GM18907 (cell line): ENCODE data around the gene GNG7.
A peak's percentile ranks its signal among the peaks of the same experiment; 100 is the strongest.
"Not testable (repeated sequence)": the region's sequence is repeated elsewhere in the genome, so short reads cannot be mapped to it uniquely, and the experiment has no call there.

ENCODE experiments used
- ATAC-seq: cut with Tn5 transposase; IDR thresholded peaks from one replicate; pipeline ENCODE4 v1.9.1; 2021; ENCODE audit warnings: mild to moderate bottlenecking, moderate library complexity; ENCODE audit not compliant: unreplicated experiment

GNG7 gene

DNA sequence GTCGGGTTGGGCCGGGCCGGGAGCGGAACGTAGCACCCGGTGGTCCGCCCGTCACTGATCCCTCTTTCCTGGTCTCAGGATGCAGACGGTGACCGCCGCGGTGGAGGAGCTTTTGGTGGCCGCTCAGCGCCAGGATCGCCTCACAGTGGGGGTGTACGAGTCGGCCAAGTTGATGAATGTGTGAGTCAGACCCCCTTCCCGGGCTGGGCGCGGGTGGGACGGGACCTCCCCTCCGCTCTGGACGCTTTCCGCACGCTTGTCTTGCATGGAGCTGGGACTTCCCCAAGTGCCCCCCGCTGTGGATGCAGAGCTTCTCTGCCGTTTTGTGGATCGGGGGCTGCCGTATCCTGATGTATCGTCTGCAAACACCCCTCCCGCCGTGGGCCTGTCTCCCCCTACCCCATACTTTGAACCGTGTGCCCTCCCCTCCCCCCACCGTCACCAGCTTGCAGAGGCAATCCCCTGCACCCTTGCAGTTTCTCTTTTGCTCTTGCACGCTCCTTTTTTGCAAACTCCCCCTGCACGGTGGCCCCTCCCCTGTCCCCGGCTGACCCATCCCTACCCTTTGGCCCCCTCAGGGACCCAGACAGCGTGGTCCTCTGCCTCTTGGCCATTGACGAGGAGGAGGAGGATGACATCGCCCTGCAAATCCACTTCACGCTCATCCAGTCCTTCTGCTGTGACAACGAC lies 225.9 kb downstream of the GNG7 start:
- peak; percentile 2 for ATAC-seq

DNA sequence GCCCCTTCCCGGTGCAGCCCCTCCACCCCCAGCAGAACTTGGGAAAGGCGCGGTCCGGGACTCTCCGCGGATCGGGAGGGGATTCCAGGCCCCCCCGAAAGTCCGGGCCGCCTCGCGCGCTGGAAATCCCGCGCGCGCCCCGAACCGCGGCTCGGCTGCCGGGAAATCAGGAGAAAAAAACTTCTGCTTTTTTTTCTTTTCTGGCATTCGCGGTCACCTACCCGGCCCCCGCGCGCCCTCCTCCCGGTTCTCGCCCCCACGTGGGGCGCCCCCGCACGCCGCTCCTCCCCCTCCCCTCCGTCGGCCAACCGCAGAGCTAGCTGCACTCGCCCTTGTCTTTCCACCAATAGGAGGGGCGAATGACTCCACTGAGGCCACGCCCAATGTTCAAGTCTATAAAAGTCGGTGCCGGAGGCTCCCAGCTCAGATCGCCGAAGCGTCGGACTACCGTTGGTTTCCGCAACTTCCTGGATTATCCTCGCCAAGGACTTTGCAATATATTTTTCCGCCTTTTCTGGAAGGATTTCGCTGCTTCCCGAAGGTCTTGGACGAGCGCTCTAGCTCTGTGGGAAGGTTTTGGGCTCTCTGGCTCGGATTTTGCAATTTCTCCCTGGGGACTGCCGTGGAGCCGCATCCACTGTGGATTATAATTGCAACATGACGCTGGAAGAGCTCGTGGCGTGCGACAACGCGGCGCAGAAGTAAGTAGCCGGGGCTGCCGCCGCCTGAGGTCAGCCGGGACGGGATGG lies 226.6 kb downstream of the GNG7 start, which contains the start of gene GADD45B:
Gene GADD45B, plus strand, starts transcription at position 426 of the 749 bp plus-strand sequence. Its CDS starts 232 bp downstream, at position 658.
- peak; percentile 54 for ATAC-seq

DNA sequence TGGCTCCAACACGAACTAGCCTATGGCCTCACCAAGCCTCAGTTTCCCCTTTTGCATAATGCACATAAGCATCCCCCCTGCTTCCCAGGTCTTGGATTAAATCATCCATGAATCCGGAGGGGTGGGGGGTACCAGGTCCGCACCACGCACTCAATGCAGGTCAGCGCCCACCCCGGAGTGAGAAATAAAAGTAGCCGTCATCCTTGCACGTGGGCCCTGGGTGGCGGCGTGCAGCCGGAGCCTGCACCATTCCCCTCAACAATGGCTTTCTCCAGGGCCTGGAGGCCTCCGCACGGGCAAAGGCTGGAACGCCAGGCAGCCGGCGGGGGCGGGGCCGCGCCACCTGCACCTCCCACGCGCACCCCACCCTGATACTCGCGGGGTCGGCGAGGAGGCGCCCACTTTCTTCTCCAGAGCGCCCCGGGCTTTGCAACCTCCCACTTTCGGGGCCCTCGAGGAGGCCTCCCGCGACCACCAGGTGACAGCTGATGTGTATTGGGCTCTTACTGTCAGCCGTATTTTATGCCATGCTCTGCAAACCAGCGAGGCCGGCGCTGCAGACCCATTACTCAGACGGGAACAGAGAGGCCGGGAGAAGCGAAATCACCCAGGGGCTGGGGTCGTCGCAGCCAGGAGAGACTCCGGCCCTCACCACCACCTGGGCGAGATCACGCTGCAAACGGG lies 227.3 kb downstream of the GNG7 start:
- peak; percentile 10 for ATAC-seq

DNA sequence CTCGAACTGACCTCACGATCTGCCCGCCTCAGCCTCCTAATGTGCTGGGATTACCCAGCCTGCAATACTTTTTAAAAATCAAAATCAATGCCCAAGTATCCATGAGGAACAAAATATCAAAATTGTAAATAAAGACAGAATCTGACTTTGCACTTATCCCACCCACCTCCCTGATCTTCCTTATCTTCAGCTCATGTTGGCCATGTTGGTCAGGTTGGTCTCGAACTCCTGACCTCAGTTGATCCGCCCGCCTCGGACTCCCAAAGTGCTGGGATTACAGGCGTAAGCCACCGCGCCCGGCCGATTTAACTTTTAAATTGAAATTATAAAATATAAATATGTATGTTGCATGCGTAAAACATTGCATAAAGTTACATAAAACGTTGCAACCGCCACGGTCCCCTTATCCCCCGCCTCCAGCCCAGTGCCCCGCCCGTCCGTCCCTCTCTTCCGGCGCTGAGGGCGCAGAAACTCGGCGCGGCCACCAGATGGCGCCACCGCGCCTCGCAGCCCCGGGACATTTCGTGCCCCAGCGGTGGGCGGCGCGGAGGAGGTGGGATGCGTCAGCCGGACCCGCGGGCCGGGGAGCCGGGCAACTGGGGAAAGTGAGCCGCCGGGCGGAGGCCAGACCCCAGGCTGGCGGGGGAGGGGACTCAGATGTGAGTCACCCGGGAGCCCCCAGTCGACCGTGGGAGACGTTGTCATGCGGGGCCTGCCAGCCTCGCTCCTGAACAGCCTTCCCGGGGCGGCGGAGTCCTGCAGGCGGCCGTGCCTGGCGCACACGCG lies 228.1 kb downstream of the GNG7 start:
- peak; percentile 34 for ATAC-seq

DNA sequence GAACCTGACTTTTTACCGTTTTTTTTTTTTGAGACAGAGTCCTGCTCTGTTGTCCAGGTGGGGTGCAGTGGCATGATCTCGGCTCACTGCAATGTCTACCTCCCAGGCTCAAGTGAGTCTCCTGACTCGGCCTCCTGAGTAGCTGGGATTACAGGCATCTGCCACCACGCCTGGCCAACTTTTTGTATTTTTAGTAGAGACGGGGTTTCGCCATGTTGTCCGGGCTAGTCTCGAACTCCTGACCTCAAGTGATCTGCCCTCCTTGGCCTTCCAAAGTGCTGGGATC lies 232.6 kb downstream of the GNG7 start:
- not testable (repeated sequence) for ATAC-seq

DNA sequence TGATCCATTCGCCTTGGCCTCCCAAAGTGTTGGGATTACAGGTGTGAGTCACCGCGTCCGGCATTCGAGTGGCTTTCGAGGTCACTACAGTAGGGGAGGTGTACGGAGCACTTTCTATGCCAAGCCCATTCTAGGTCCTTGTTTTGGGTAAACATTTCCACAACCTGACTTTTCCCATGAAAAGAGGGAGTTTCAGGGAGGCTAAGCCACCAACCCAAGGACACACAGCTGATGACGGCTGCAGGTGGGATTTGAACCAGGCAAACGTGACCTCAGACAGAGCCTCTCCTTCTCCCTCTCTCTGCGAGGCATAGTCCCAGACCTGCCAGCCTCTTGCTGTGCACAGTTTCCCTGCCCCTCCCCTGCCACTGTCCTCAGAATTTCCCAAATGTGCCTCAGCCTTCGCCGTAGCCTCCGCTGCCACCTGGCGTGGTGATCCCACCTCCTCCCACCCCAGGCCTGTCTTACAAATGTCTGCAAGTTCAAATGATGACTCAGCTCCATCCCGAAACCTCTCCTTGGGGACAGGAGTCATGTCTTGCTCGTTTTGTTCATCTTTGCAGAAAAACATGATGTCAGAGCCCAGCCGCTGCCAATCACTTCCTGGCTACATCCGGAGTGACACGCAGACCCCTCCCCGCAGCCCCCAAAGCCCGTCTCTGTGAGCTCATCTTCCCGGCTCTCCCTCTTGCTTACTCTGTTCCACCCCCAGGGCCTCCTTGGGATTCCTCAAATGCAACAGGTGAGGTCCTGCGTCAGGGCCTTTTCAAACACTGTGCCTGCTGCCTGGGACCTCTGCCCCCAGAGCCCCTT lies 233.2 kb downstream of the GNG7 start:
- ATAC-seq = no peak

DNA sequence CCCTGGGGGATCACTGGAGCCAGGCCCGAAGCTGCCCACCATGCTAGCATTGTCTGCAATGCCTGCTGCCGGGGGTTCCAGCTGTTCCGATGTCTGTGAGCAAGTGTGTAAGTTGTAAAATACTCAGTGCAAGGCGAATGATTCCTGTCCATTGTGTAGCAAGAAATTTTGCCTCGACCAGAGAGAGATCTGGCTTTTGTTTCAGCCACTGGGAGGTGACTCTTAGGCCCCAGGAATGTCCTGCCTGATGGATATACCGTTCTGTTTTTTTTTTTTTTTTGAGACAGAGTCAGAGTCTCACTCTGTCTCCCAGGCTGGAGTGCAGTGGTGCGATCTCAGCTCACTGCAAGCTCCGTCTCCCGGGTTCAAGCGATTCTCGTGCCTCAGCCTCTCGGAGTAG lies 233.9 kb downstream of the GNG7 start:
- no peak for ATAC-seq

DNA sequence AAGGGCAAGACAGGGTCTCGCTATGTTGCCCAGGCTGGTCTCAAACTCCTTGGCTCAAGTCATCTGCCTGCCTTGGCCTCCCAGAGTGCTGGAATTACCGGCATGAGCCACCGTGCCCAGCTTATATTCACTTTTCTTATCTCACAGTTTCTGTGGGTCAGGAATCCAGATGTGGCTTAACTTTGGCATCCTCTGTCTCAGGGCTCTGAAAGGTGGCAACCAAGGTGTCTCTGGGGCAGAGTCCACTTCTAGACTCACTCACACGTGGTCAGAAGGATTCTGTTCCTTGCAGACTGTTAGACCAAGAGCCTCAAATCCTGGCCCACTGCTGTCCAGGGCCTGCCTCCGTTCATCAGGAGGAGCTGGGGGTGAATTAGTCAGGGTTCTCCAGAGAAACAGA lies 238.1 kb downstream of the GNG7 start:
- ATAC-seq = no peak

DNA sequence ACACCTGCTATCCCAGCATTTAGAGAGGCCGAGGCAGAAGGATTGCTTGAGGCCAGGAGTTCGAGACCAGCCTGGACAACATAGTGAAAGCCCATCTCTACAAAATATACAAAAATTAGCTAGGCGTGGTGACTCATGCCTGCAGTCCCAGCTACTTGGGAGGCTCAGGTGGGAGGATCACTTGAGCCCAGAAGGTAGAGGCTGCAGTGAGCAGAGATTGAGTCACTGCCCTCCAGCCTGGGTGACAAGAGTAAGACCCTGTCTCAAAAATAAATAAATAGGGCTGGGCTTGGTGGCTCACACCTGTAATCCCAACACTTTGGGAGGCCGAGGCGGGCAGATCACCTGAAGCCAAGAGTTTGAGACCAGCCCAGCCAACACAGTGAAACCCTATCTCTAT lies 238.8 kb downstream of the GNG7 start:
- not testable (repeated sequence) for ATAC-seq

DNA sequence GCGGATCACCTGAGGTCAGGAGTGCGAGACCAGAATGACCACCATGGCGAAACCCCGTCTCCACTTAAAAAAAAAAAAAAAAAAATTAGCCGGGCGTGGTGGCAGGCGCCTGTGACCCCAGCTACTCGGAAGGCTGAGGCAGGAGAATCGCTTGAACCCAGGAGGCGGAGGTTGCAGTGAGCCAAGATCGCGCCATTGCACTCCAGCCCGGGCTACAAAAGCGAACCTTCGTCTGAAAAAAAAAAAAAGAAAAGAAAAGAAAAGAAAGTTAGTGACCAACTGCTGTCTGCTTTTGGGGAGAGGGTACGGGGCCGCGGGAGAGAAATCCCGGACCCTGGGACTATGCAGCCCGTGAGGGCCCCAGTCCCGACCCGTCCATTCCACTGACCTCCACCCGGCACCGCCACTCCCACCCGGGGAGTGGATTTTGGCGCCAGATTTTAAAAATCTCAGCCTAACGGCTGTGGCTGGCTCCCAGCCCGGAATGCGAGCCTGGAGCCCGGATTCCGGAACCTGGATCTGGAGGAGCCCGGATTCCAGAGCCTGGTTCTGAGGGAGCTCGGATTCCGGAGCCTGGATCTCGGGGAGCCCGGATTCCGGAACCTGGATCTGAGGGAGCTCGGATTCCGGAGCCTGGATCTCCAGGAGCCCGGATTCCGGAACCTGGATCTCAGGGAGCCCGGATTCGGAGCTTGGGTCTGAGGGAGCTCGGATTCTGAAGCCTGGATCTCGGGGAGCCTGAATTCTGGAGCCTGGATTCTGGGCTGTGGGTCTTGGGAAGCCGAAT lies 239.7 kb downstream of the GNG7 start:
- no peak for ATAC-seq

DNA sequence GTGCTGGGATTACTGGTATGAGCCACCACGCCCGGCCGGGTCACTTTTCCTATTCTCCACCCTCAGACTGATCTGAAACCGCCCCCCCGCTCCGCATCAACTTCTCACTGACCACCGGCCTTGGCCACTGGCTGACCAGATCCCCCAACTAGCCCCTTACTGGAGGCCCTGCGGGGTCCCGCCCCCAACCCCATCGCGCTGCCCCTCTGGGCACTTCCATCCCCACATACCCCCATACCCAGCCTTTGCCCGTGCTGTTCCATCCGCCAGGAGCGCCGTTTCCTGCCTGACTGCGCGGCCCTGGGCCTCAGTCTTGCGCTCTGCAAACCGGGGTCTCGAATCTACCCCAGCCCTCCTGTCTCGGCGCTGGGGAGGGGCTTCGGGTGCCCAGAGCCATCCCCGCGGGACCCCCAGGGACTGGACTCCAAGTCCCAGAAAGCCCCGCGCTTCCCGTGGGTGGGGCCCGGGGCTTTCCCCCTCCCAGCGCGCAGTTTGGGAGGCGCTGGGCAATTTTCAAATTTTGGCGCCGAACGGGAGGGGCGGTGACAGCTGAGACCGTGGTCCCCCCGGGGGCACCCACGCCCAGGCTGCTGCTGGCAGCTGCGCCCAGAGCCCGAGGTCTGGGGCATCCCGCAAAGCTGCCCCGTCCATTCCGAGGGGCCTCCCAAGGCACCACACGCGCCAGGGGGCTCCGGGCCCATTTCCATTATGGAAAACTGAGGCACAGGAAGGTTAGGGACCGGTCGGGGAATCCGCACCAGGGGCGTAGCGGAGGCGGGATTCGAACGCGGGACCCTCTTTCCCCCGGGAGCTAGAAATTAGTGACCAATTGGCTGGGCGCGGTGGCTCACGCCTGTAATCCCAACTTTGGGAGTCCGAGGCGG lies 240.5 kb downstream of the GNG7 start:
- ATAC-seq = peak; percentile 56
